Stomach (tissue), 4 donors: ENCODE measurements around the gene ARFGAP2.

Source experiments
- CTCF ChIP-seq, 7 experiments: fragments of 450-650 bp in 4 of 7; fragments of 200-600 bp in 3 of 7; sonication (generic) in 3 of 7; IDR thresholded peaks; one replicate each; pipeline ENCODE4 v1.5.1; 2016 to 2019; ENCODE audit warnings: antibody characterized with exemption in 7 of 7, control low read depth in 2 of 7, mild to moderate bottlenecking in 1 of 7
- EP300 ChIP-seq: sonication (generic); formaldehyde crosslinking; IDR thresholded peaks from one replicate; pipeline ENCODE4 v1.6.1; 2017; ENCODE audit warnings: antibody characterized with exemption
- POLR2A ChIP-seq, 4 donors: fragments of 450-650 bp; IDR thresholded peaks; one replicate each; pipeline ENCODE4 v1.6.1; 2016; ENCODE audit warnings: antibody characterized with exemption in 4 of 4, control low read depth in 2 of 4, mild to moderate bottlenecking in 1 of 4, moderate library complexity in 1 of 4

GRCh38 chr11:47171061-47171838 lies 5.4 kb downstream of the ARFGAP2 start:
- no peak for TF ChIP-seq CTCF (IDR thresholded peaks at IDR 0.05)
- no peak for TF ChIP-seq EP300
- no peak for TF ChIP-seq POLR2A (IDR thresholded peaks at IDR 0.05)
